ENCODE results near the gene PTPRD.

GRCh38 chr9:8287501-8287900 lies 2325.3 kb downstream of the PTPRD start:
- TF ChIP-seq SUZ12 (IDR thresholded peaks at IDR 0.05; ENCODE audit: extremely low read depth, insufficient read depth, insufficient read length): no peak
- TF ChIP-seq ZNF274 (IDR thresholded peaks at IDR 0.05; ENCODE audit: low read depth, low read length): no peak
